SK-N-SH treated with all-trans-retinoic acid at 6 μM for 48 hours (cell line): ENCODE data around the gene MAGEA2B.
"Not testable (repeated sequence)": the region's sequence is repeated elsewhere in the genome, so short reads cannot be mapped to it uniquely, and the experiment has no call there.

Source experiments
- ZNF70 ChIP-seq: fragments of 450-650 bp; formaldehyde crosslinking; IDR thresholded peaks from 2 replicates; pipeline ENCODE4 v1.5.0; 2020; ENCODE audit warnings: mild to moderate bottlenecking, moderate library complexity
- ZNF8 ChIP-seq: fragments of 450-650 bp; formaldehyde crosslinking; IDR thresholded peaks from 2 replicates; pipeline ENCODE4 v1.5.0; 2020; ENCODE audit warnings: mild to moderate bottlenecking, moderate library complexity

- not testable (repeated sequence) for TF ChIP-seq ZNF8, ZNF70 (CRISPR knock-in tag)
Measured at GRCh38 chrX:152754871-152755270, 40.4 kb downstream of the MAGEA2B start.
